ENCODE results near the gene VPS37B. TPM values are rescaled to one million over a fixed set of nuclear protein-coding genes. Genes with fewer than 3 reads are reported as not detected.

VPS37B gene
- total RNA-seq, 2 donors from 2014 or later = 10.5 to 17.0 TPM

DNA sequence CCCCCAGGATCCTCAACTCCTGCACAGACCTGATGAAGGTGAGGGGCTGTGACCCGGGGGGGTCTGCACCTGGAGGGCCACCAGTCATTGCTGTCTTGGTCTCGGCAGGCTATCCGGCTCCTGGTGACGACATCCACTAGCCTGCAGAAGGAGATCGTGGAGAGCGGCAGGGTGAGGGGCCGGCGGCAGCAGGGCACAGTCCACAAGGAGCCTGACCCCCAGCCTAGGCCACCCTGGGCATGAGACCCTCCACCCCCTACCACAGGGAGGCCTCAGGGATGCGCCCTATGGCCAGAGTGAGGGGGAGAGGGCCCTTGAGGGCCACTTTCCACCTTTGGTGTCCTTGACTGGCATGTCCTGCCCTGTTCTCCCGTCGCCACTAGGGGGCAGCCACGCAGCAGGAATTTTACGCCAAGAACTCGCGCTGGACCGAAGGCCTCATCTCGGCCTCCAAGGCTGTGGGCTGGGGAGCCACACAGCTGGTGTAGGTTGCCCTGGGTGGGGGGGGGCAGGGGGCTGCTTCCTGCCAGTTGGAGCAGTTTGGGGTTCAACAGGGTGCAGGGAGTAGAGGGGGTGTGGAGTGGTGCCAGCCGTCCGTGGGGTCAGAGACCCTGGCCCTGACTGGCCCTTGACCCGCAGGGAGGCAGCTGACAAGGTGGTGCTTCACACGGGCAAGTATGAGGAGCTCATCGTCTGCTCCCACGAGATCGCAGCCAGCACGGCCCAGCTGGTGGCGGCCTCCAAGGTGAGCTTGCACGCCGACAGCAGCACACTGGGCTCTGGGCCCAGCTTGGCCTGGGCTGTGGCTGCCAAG, 35.7 kb downstream of the VPS37B start:
- no peaks in the 10 kb centered on the region for H3K9me3 Mint-ChIP-seq
- H3K4me3 Mint-ChIP-seq = no peak overlapping the region
- no peaks in the 10 kb centered on the region for H3K4me1 Mint-ChIP-seq
- no peaks in the 10 kb centered on the region for H3K27me3 Mint-ChIP-seq
- H3K36me3 Mint-ChIP-seq (ENCODE audit: low read depth) = peaks cover 13% of the 10 kb centered on the region
- no peak overlapping the region for H3K27ac Mint-ChIP-seq
- peak; percentile 83 for ATAC-seq (replicated peaks)

DNA sequence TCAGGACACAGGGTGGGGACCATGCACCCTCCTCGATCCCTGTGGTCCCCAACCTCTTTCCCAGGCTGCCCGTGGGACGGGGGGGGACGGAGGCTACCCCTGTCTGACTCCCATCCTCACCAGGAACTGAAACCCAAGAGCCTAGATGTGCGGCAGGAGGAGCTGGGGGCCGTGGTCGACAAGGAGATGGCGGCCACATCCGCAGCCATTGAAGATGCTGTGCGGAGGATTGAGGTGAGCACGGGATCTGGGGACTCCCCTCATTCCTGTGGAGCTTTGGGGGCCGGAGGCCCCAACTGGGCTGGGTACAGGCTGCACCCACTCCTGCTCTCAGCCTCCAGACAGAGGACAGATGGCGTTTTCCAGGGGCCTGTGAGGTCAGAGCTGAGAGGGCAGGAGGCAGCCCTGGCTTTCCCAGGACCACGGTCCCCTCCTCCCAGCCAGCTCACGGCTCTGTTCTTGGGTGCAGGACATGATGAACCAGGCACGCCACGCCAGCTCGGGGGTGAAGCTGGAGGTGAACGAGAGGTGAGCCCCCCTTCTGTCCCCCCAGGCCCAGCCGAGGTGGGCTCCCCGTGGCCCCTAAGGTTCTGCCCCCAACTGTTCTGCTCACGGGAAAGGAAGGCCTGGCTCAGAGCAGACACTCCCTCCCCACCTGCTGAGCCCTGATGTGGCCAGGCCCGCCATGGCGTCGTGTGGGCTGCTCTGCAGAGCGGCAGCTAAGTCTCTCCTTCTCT, 36.5 kb downstream of the VPS37B start:
- Mint-ChIP-seq H3K36me3 (ENCODE audit: low read depth) (peaks cover 8% of the 10 kb centered on the region), H3K27me3 (no peaks in the 10 kb centered on the region), H3K4me3 (no peak overlapping the region), H3K9me3 (no peaks in the 10 kb centered on the region), H3K27ac (no peak overlapping the region), H3K4me1 (no peaks in the 10 kb centered on the region)
- no peak for ATAC-seq (replicated peaks)

DNA sequence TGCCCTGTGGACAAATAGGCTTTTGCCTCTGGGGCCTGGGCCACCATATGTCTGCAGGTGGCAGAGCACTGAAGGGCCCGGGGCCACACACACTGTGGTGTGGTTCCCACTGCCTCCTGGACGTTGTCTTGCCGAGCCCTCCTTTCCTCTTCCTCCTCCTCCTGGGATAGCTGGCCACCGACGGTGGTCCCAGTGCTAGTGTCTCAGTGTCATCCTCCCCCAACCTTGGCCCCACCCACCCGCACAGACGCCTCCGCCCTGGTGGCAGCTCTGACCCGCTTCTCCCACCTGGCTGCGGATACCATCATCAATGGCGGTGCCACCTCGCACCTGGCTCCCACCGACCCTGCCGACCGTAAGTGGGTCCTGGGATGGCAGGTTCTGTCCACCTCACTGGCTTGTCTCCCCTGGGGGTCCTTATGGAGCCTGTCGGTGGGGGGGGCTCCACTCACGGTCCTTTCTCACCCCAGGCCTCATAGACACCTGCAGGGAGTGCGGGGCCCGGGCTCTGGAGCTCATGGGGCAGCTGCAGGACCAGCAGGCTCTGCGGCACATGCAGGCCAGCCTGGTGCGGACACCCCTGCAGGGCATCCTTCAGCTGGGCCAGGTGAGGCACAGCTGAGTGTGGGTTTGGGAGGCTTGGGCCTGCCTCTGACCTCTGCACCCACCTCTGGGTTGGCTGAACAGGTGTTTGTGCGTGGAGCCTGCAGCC, 37.2 kb downstream of the VPS37B start:
- H3K27ac Mint-ChIP-seq = no peak overlapping the region
- H3K27me3 Mint-ChIP-seq = no peaks in the 10 kb centered on the region
- no peak for ATAC-seq (replicated peaks)
- no peaks in the 10 kb centered on the region for H3K9me3 Mint-ChIP-seq
- H3K36me3 Mint-ChIP-seq (ENCODE audit: low read depth) = peaks cover 6% of the 10 kb centered on the region
- H3K4me3 Mint-ChIP-seq = no peak overlapping the region
- no peaks in the 10 kb centered on the region for H3K4me1 Mint-ChIP-seq

DNA sequence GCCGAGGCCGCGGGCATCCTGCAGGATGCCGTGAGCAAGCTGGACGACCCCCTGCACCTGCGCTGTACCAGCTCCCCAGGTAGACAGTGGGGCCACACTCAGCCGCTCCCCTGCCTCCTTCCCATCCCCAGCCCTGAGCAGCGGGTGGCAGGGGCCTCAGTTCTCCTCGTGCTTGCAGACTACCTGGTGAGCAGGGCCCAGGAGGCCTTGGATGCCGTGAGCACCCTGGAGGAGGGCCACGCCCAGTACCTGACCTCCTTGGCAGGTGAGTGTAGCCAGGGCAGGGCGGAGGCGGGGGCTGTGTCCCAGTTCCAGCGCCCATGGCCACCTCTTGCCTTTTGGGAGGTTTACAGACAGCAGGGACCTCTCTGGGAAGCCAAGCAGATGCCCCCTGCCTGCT, 37.8 kb downstream of the VPS37B start:
- Mint-ChIP-seq H3K4me3 (no peak overlapping the region), H3K9me3 (no peaks in the 10 kb centered on the region), H3K27me3 (no peaks in the 10 kb centered on the region), H3K36me3 (ENCODE audit: low read depth) (peaks cover 6% of the 10 kb centered on the region), H3K4me1 (no peaks in the 10 kb centered on the region), H3K27ac (no peak overlapping the region)
- ATAC-seq (replicated peaks) = no peak

DNA sequence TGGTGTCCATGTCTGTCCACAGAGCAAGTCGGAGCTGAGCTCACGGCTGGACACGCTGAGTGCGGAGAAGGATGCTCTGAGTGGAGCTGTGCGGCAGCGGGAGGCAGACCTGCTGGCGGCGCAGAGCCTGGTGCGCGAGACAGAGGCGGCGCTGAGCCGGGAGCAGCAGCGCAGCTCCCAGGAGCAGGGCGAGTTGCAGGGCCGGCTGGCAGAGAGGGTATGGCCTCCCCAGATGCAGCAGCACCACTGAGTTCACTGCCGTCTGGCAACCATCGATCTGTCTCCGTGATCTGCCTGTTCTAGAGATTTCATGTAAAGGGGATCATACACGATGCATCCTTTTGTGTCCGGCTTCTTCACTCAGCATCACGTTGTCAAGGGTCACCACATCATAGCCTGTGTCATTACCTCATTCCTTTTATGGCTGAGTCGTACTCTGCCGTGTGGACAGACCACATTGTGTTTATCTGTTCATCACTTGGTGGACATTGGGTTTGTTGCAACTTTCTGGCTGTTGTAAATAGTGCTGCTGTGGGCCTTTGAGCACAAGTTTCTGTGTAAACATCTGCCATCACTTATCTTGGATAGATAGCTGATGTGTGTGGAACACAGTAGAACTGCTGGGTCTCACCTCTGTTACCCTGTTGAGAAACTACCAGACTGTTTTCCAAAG, 38.8 kb downstream of the VPS37B start:
- H3K27me3 Mint-ChIP-seq = no peaks in the 10 kb centered on the region
- H3K4me1 Mint-ChIP-seq = no peaks in the 10 kb centered on the region
- H3K9me3 Mint-ChIP-seq = no peaks in the 10 kb centered on the region
- H3K4me3 Mint-ChIP-seq = no peak overlapping the region
- H3K27ac Mint-ChIP-seq = no peak overlapping the region
- no peak for ATAC-seq (replicated peaks)
- H3K36me3 Mint-ChIP-seq (ENCODE audit: low read depth) = peaks cover 6% of the 10 kb centered on the region

DNA sequence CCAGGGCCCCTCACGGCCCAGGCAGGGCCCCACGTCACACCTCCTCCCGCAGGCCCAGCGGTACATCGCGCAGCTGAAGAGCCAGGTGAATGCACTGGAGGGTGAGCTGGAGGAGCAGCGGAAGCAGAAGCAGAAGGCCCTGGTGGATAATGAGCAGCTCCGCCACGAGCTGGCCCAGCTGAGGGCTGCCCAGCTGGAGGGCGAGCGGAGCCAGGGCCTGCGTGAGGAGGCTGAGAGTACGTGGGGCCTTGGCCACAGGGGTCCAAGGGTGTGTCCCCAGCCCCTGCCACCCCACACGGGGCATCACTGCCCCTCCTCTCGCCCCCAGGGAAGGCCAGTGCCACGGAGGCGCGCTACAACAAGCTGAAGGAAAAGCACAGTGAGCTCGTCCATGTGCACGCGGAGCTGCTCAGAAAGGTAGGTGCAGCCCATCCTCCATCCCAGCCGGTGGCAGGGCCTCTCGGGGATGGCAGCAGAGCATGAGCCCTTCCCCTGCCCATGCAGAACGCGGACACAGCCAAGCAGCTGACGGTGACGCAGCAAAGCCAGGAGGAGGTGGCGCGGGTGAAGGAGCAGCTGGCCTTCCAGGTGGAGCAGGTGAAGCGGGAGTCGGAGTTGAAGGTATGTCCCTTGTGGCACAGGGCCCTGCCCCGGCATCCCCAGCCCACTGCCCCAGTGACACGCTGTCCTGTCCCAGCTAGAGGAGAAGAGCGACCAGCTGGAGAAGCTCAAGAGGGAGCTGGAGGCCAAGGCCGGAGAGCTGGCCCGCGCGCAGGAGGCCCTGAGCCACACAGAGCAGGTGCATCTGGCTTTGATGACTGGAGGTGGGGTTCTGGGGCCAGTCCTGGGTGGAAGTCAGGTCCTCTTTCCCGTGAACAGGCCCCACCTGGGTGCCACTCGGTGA, 39.7 kb downstream of the VPS37B start:
- H3K4me1 Mint-ChIP-seq = no peaks in the 10 kb centered on the region
- no peak for ATAC-seq (replicated peaks)
- H3K27me3 Mint-ChIP-seq = no peaks in the 10 kb centered on the region
- no peaks in the 10 kb centered on the region for H3K9me3 Mint-ChIP-seq
- H3K36me3 Mint-ChIP-seq (ENCODE audit: low read depth) = peaks cover 6% of the 10 kb centered on the region
- H3K4me3 Mint-ChIP-seq = no peak overlapping the region
- H3K27ac Mint-ChIP-seq = no peak overlapping the region

DNA sequence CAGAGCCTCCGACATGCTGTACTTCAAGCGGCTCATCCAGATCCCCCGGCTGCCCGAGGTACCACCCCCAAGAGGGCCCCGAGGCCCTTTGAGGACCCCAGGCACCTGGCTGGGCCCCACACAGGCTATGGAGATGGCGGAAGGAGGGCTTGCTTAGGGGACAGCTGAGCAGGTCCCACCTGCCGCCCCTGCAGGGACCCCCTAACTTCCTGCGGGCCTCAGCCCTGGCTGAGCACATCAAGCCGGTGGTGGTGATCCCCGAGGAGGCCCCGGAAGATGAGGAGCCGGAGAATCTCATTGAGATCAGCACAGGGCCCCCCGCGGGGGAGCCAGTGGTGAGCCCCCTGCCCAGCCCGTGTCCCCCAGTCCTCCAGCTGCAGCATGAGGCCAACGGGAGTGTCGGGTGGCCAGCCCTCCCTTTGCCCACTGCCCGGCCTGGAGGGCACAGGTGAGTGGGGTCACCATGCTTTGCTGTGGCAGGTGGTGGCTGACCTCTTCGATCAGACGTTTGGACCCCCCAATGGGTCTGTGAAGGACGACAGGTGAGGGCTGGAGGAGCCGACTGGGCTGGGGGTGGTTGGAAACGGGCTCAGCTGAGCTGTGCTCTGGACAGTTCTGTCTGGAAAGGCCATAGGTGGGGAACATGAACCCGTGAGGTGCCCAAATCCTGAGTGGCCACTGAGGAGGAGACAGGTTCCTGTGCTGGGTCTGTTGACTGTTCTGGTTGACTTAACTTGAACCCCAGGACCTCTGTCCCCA, 40.7 kb downstream of the VPS37B start:
- no peak overlapping the region for H3K27ac Mint-ChIP-seq
- H3K4me1 Mint-ChIP-seq = no peaks in the 10 kb centered on the region
- H3K27me3 Mint-ChIP-seq = no peaks in the 10 kb centered on the region
- ATAC-seq (replicated peaks) = no peak
- peaks cover 6% of the 10 kb centered on the region for H3K36me3 Mint-ChIP-seq (ENCODE audit: low read depth)
- no peak overlapping the region for H3K4me3 Mint-ChIP-seq
- H3K9me3 Mint-ChIP-seq = no peaks in the 10 kb centered on the region

DNA sequence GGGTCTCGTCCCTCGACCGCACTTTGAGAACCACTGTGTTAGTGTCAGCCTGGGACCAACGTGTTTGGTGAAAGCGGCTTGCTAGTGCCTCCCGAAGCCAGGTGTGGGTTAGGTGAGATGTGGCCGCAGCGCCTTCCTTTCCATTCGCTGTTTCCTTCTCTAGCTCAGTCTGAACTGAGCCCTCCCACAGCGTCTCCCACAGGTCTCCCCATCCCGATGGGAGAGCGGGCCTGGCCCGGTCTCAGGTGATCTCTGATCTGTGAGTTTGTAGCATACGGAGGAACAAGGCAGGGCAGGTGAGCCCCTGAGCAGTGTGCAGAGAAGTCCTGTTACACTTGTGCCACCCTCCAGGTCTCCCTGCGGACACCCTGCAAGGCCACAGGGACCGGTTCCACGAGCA, 41.4 kb downstream of the VPS37B start:
- Mint-ChIP-seq H3K27me3 (no peaks in the 10 kb centered on the region), H3K36me3 (ENCODE audit: low read depth) (peaks cover 6% of the 10 kb centered on the region), H3K4me1 (no peaks in the 10 kb centered on the region), H3K4me3 (no peak overlapping the region), H3K27ac (no peak overlapping the region), H3K9me3 (no peaks in the 10 kb centered on the region)
- ATAC-seq (replicated peaks) = no peak

DNA sequence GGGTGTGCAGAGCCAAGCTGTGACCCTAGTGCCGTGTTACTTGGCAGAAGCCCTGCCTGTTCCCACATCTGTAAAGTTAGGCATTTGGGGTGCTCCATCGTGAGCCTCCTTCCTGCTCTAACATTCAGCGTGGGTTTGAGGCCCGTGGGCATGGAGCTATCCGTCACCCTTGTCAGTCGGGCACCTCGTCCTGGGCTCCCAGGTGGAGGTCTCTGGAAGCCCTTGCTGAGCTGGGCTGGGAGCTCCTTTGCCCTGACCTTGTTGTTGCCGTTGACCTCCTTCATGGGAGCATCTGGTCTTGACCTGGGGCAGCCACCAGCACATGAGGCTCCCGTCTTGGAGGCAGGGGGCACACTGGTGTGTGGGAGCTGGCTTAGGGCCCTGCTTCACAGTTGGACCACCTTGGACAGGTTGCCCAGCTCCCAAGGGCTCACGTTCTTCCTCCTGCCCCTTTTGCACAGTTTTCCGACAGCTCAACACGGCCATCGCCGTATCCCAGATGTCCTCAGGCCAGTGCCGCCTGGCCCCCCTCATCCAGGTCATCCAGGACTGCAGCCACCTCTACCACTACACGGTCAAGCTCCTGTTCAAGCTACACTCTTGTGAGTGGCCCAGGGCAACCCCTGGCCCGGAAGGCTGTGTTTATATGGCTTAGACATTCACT, 42.2 kb downstream of the VPS37B start:
- H3K9me3 Mint-ChIP-seq = no peaks in the 10 kb centered on the region
- H3K27ac Mint-ChIP-seq = no peak overlapping the region
- no peak overlapping the region for H3K4me3 Mint-ChIP-seq
- H3K4me1 Mint-ChIP-seq = no peaks in the 10 kb centered on the region
- no peaks in the 10 kb centered on the region for H3K27me3 Mint-ChIP-seq
- no peak for ATAC-seq (replicated peaks)
- H3K36me3 Mint-ChIP-seq (ENCODE audit: low read depth) = peaks cover 6% of the 10 kb centered on the region

DNA sequence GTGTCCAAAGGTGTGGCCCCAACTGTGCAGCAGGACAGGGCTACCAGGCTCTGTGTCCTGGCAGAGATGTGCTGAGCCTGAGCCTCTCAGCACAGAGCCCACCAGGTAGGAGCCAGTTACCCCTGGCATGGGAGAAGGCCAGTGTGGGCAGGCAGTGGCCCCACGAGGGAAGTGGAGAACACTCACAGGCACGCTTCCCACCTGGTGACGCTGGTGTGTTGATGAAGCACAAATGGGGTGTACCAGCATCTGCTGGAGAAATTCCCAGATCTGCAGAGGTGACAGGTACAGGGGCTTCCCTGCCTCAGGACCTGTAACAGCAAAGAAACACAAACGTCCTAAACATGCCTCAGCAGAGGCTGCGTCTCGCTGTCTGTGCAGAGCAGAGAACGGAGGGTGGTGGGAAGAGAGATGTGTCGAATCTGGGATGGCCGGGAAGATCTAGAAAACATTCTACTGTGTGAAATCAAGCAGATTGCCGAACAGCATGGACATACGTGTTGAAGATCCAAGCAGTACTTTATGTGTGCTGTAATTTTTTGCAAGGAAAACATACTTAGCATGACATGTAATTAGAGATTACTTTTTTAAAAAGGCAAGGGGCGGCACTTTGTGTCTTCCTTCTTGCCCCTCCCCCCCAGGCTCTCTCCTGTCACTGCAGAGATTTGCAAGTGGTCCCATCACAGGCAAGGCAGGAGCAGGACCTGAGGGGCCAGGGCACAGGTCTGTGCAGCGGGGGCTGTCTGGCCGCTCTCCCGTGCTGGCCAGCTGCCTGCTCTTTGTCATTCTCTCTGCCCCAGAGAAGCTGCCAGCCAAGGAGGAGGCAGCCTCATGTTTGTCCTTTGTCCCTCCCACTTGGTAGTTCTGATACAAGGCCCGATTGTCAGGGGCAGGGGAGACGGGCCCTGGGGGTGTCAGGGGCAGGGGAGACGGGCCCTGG, 43.3 kb downstream of the VPS37B start:
- peaks cover 2% of the 10 kb centered on the region for H3K36me3 Mint-ChIP-seq (ENCODE audit: low read depth)
- H3K27ac Mint-ChIP-seq = no peak overlapping the region
- no peaks in the 10 kb centered on the region for H3K27me3 Mint-ChIP-seq
- no peak overlapping the region for H3K4me3 Mint-ChIP-seq
- no peaks in the 10 kb centered on the region for H3K4me1 Mint-ChIP-seq
- no peaks in the 10 kb centered on the region for H3K9me3 Mint-ChIP-seq
- no peak for ATAC-seq (replicated peaks)

DNA sequence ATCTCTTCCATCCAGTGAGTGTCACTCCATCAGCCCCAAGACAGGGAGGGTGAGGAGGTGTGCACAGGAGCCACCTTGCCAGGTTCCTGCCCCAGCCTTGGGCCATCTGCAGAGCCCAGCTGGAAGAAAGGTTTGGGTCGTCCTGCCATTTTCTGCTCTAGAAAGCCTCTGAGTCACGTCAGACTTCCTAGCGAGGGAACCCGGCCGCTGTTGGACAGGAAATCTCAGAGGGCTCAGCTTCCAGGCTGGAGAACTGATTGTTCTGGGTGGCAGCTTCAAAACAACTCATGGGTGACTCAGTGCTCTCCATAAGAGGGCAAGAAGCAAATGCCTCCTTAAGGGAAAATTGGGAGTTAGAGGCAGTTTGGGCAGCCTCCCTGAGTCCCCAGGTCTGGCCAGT, 44.1 kb downstream of the VPS37B start:
- H3K9me3 Mint-ChIP-seq = no peaks in the 10 kb centered on the region
- H3K27me3 Mint-ChIP-seq = no peaks in the 10 kb centered on the region
- no peak for ATAC-seq (replicated peaks)
- H3K36me3 Mint-ChIP-seq (ENCODE audit: low read depth) = no peaks in the 10 kb centered on the region
- H3K4me3 Mint-ChIP-seq = no peak overlapping the region
- H3K4me1 Mint-ChIP-seq = no peaks in the 10 kb centered on the region
- no peak overlapping the region for H3K27ac Mint-ChIP-seq
